GDM1 (cell line): ENCODE measurements around the gene DSTYK.
"Not testable (repeated sequence)": the region's sequence is repeated elsewhere in the genome, so short reads cannot be mapped to it uniquely, and the experiment has no call there.

Source experiments
- DNase-seq: peaks from one replicate; lab custom pipeline; 2025; lab: John Stamatoyannopoulos, UW

Gene DSTYK

DNA sequence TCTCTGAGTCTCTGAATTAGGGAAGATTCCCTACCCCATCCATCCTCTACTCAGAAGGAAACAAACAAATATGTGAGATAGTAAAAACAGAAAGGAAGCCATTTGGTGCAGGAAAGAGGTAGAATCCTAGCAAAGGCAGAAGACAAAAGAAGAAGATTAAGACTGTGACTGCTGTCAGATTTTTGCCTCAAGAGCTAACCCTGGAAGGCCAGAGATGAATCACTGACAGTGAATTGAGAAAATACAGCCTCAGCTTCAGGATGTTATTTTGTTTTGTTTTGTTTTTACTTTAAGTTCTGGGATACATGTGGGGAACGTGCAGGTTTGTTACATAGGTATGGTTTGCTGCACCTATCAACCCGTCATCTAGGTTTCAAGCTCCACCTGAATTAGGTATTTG lies 31.7 kb downstream of the DSTYK start:
- no peak for DNase-seq

DNA sequence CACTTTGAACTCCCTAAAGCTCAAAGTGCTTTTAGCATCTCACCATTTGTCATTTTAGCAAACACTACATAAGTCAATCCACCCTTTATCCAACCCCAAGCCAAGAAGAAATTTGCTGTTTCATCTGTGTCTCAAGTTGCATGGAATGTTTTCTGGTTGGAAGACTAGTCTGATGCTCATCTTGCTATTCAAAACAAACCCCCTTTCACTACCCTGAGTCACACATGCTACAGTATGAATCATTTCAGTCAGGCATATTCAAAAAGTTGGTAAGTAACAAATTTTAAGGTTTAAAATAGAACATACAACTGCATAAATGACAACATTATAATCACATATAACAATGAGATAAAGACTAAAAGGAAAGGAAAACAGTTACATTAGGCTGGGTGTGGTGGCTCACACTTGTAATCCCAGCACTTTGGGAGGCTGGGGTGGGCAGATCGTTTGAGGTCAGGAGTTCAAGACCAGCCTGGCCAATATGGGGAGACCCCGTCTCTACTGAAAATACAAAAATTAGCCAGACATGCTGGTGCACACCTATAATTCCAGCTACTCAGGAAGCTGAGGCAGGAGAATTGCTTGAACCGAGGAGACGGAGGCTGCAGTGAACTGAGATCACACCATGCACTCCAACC lies 38.7 kb downstream of the DSTYK start:
- DNase-seq: no peak

DNA sequence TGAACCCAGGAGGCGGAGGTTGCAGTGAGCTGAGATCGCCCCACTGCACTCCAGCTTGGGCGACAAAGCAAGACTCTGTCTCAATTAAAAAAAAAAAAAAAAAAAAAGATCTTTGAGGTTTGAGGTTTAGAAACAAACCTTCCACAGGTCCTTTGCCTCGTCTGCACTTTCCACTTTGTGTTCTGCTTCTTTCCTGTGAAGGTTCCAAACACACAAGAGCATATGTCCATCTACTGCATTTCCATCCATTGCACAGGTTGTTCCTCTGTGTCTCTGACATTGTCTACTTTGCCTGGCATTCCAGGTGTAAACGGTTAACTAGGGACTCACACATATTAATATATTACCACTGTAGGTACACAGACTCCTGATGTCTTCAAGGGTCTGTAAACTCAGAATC lies 40.1 kb downstream of the DSTYK start:
- DNase-seq: no peak

DNA sequence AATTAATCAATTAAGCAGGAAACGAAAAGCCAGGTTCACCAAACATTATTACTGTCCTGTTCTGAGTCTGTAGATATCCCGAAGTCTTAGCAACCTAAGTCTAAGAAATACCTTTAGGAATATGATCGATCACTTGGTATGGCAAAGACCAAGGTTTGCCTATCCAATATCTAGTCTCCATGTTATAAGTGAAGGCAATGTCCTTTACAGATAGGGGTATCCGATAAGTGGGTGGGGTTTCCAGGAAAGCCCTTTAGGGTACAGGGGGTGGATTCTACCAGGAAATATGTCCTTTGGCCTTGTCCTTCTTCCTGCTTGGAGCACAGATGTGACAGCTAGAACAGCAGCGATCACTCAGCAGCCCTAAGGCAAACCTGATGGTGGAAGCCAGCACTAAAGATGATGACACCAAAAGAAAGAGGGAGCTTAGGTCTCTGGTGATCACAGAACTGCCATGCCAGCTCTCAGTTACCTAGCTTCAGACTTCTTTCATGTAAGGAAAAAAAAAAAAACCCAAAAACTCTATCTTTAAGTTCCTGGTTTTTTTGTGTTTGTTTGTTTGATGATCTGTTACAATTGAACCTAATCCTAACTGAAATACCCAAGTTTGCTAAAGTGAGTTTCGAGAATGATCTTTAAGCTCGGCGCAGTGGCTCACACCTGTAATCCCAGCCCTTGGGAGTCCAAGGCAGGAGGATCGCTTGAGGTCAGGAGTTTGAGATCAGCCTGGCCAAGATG lies 40.8 kb downstream of the DSTYK start:
- DNase-seq: no peak

DNA sequence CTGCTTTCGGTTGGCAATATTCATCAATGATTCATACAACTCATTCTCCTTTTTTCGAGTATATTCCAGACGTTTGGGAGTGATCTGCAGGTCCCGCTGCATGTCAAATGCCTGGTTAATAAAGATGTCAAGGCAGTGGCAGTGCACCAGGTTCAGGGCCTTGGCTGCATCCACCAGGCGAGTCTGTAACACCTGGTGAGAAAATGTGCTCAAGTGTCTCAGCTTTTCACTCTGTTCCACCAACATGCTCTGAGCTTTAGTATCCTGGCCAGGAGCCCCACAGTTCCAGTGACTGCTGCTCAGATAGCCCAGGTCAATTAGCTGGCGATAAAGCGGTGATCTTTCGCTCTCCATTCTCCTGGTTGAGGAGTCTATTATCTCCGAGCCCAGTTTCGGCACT lies 42.3 kb downstream of the DSTYK start:
- DNase-seq: no peak

DNA sequence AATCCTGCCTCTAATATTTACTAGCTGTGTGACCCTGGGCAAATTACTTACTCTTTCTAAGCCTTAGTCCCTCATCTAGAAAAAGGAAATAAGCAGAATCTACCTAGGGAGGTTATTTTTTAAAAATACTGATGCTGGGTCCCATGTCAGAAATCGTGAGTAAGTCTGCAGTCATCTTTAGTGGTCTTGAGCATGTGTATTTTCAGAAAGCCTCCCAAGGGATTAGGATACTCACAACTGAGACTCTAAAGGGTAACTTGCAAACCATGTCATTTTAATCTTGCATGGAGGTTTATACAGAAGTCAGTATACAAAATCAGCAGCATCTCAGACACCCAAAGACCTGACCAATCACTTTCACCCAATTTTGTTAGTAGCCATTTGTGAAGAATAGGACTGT lies 43.2 kb downstream of the DSTYK start:
- no peak for DNase-seq

DNA sequence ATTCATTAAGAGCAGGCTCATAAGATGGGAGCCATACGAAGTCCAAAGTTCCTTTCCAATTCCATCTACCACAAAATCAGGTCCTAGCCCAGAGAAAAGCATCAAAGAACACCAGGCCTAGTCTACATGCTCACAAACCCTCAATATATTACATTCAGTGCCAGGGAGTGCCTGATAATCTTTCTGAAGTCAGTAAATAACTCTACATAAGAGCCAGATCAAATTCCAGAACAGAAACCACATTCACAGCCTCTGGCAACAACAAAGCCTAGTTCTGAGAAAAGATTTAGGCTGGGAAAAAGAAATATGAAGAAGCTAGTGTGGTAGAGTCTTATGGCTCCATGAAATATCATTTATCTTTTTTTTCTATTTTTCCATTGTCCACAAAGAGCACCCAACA lies 49.2 kb downstream of the DSTYK start:
- DNase-seq: no peak

DNA sequence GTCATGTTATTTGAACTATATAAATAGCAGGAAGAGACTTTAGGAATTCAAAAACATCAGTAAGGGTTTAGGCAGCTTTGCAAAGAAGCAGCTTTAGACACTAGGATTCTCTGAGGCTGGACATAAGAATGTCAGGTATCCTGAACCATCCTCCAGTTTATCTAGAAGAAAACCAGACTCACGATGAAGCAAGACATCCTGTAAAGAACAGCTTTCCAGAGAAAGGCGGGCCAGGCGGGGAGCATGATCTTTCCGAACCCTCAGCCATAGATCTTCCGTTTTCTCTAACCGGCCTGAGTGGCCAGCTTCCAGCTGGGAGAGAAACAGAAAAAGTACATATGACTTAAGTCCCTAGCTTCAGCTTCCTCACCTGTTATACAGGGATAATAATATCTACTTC lies 50.4 kb downstream of the DSTYK start:
- DNase-seq: no peak

DNA sequence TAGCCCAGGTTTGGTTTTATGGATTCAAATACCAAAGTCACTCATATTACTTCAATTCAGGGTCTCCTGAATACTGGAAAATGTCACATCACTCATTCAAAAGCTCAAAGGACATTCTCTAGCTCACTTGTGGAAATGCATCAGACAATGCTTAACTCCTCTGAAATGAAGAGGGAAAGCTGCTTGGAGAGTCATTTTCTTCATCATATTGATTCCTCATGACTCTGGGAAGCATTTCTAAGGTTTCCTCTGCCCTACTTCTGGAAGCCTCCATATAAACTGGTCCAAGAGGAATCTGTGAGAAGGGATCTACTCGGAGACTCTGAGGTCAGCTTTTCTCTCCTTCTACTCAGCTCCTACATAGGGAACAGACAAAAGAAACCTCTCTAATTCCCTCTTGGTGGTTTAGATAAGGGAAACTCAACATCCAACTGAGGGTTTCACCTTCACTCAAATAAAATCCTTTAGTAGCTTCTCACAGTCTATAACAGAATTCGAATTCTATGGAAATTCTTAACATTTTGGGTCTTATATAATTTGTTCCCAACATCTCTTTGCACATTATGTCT lies 53.4 kb downstream of the DSTYK start:
- DNase-seq: no peak

DNA sequence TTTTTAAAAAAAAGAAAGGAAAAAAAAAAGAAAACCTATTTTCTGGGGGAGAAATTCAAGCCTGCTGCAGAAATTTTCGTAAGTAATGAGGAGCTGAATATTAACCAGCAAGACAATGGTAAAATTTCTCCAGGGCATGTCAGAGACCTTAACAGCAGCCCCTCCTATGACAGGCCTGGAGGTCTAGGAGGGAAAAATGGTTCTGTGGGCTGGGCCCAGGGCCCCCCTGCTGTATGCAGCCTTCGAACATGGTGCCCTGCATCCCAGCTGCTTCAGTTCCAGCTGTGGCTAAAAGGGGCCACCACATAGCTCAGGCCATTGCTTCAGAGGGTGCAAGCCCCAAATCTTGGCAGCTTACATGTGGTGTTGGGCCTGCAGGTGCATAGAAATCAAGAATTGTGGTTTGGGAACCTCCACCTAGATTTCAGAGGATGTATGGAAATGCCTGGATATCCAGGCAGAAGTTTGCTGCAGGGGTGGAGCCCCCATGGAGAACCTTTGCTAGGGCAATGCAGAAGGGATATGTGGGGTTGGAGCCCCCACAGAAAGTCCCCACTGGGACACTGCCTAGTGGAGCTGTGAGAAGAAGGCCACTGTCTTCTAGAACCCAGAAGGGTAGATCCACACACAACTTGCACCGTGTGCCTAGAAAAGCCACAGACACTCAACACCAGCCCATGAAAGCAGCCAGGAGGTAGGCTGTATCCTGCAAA lies 55.7 kb downstream of the DSTYK start:
- DNase-seq: not testable (repeated sequence)

DNA sequence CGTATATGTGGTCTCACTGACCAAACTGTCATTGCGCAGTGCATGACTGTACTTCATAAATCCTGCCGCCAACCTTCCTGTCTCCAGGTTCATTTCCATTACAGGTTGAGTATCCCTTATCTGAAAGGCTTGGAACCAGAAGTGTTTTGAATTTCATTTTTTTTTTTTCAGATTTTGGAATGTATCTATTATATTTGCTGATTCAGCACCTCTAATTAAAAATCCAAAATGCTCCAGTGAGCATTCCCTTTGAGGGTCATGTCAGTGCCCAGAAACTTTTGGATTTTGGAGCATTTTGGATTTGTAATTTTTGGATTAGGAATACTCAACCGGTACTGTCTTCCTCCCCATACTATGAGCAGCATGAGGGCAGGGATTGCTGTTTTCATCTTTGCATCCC lies 59.0 kb downstream of the DSTYK start:
- DNase-seq: no peak

DNA sequence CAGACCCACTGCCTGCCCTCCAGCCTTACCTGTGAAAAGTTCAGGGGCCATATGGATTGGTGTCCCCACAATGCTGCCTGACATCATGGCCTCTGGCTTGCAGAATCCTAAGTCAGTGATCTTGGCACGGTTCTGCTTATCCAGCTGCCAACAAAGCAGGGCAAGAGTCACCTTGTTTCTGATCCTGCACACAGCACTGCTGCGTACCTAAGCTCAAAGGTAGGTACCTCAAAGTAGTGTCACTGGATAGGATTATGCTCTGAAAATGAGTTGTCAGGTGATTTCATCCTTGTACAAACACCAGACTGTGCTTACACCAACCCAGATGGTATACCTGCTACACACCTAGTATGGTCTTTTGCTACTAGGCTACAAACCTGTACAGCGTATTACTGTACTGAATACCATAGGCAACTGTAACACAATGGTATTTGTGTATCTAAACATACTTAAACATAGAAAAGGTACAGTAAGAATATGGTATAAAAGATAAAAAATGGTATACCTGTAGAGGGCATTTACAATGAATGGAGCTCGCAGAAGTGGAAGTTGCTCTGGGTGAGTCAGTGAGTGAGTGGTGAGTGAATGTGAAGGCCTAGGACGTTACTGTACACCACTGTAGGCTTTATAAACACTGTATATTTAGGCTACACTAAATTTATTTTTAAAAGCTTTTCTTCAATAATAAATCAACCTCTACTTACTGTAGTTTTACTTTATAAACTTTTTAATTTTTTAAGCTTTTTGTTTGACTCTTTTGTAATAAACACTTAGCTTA lies 60.7 kb downstream of the DSTYK start:
- no peak for DNase-seq

DNA sequence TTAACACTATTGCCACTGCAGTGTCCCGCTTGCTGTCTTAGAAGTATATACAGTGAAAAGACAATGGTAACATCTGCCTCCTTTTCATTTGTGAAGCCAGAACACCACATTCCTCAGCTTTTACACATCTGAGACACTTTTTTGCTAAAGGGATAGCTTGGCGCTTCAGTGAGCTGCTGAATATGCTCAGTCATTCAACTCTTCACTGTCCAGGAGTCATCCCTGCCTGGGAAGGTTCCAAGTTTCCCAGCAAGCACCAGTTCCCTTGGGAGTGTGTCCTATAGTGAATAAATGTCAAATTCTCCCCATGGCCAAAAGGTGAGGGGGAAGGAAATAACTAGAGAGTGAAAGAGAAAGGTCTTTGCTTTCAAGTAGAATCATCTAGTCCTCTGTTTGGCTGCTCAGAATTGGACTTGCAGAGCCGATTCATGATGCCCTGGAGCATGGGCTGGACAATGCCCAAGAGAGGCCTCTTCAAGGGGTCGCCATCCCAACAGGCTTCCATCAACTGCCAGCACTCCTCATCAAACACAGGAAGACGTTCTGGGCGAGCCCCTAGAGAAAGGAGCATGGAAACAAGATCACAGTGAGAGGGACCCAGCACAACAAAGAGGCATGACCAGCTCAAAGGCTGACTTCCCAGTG lies 64.2 kb downstream of the DSTYK start:
- no peak for DNase-seq

DNA sequence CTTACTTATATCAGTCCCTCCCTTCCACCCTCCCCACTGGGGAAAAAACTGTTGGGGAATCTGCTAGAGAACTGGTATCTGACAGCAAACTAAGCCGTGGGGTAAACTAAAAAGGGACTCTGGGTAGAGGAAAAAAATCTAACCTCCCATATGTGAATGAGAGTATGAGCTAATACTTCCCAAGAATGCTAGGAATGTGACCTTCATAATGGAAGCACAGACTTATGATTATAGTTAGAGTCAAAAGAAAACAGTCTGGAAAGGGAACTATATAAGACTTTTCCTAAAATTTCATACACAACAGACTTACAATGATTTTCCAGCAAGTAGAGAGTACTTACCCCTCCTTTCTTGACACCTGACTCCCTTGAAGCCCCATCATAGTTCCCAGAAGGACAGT lies 66.8 kb downstream of the DSTYK start:
- no peak for DNase-seq

DNA sequence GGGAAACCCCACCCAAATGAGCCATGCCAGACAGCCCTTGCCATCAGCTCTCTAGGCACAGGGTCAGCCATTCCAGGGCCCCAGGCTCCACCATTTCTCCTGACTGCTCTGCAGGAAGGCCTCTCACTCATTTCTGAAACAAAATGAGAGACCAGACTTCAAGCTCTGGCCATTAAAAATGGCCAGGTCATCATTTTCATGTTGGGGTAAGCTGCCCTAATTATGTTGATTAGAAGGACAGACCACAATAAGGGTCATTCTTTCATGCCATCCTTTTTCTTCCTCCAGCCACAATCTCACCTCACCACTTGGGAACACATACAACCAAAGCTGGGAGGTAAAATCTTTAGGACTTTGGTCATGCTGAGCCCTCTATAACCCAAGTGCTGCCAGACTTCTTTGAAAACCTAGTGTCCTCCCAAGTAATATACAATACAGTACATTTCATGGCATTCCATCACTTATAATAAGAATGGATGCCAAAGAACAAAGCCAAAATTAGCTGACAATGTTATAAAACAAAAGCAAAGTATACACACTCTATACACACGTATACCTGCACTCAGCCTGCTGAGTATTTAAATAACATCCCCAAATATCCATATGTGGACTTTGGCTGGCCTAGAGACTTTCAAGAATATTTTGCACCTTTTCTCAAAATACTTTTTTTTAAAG lies 67.3 kb downstream of the DSTYK start:
- no peak for DNase-seq

DNA sequence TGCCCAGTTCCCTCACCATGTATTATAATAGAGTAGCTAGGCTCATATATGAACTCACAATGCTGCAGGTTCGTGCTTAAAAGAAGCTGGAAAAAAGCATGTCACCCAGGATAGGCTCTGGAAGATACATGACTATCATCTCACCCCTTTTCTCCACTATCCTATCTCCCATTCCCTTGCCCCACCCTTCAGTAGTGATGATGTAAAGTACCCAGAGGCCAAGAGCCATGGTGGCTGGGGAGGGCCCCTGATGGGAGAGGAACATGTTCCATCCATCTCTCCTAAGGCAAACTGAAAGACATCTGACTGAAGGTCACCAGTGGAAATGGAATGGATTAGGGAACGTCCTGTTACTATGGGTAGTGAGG lies 69.4 kb downstream of the DSTYK start:
- DNase-seq: no peak

DNA sequence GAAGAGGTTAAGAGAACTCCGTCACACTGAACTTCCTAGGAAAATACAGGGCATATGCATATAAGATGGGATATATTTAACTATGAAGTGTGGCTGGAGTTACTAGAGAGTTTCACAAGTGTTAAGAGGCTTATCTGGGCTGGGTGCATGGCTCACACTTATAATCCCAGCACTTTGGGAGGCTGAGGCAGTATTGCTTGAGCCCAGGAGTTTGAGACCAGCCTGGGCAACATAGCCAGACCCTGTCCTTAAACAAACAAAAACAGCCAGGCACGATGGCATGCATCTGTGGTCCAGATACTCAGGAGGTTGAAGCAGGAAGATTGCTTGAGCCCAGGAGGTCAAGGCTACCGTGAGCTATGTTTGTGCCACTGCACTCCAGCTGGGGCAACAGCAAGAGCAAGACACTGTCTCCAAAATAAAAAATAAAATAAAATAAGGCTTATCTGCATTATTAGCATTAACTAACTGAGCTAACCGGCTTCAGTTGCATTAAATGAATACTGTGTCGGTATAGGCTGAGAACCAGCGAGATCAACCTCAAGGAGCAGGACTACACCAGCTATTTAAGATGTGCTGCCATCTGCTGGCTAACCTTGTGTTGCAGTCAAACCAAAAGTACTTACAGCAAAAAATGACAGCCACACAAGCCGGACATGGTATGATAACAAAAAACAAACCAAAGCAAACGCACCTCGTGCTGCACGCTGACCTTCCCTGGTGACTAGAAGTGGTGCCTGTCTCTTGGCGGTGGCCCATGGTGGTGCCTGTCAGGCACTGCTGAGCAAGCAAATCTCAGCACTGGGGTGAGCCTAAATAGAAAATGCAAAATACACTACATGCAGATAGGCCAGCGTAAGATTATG lies 70.0 kb downstream of the DSTYK start:
- peak; percentile 65 for DNase-seq

DNA sequence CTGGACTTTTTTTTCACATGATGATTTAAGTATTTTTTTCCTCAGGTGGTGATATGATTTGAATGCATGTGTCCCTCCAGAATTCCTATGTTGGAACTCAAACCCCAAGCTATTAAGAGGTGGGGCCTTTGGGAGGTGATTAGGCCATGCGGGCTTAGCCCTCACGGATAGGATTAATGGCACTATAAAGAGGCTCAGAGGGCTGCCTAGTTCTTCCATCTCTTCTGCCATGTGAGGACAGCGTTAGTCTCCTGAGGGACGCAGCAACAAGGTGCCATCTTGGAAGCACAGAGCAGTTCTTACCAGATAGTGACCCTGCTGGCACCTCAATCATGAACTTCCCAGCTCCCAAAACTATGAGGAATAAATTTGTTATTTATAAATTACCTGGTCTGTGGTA lies 71.4 kb downstream of the DSTYK start:
- DNase-seq: no peak

DNA sequence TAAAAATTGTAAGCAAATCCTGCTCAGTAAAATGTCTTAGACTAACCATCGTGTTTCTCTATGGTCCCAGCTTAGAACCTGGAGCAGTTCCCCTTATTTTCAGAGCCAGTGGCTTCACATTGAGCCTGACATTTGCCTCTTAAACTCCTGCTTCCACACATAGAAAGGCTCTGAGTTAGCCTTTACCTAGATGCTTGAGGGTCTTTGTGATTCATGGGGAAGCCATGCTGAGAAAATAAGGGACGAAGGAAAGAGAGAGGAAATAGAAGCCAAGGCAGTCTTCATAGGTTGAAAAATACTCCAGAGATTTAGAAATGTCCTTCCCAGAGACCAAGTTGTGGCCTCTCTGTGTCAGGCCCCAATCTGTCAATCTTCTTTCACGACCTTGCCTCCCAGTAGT lies 73.6 kb downstream of the DSTYK start:
- DNase-seq: no peak

DNA sequence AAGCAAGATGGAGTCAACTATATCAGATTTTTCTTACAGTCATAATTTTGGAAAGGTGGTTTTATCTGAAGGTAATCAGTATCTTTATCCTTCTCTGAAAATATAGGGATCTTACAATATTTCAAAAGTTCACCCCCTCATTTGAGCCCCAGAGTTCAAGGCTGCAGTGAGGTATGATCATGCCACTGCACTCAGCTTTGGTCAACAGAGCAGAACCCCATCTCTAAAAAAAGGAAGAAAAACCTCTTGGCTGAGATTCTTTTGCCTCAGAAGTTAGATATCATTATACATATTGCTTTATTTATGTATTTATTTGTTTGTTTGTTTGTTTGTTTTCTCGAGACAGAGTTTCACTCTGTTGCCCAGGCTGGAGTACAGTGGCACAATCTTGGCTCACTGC lies 78.2 kb downstream of the DSTYK start:
- no peak for DNase-seq
